RCC 7860 (cell line): ENCODE measurements around the gene SLC9A8.

ENCODE experiments used
- DNase-seq: peaks from one replicate; pipeline ENCODE4 v3.0.0-alpha.2; 2015; ENCODE audit warnings: low spot score
- FAIRE-seq: peaks from 2 replicates; lab custom pipeline; 2012; peaks lifted over from hg19 to GRCh38; lab: Jason Lieb, UNC

The SLC9A8 gene

DNA sequence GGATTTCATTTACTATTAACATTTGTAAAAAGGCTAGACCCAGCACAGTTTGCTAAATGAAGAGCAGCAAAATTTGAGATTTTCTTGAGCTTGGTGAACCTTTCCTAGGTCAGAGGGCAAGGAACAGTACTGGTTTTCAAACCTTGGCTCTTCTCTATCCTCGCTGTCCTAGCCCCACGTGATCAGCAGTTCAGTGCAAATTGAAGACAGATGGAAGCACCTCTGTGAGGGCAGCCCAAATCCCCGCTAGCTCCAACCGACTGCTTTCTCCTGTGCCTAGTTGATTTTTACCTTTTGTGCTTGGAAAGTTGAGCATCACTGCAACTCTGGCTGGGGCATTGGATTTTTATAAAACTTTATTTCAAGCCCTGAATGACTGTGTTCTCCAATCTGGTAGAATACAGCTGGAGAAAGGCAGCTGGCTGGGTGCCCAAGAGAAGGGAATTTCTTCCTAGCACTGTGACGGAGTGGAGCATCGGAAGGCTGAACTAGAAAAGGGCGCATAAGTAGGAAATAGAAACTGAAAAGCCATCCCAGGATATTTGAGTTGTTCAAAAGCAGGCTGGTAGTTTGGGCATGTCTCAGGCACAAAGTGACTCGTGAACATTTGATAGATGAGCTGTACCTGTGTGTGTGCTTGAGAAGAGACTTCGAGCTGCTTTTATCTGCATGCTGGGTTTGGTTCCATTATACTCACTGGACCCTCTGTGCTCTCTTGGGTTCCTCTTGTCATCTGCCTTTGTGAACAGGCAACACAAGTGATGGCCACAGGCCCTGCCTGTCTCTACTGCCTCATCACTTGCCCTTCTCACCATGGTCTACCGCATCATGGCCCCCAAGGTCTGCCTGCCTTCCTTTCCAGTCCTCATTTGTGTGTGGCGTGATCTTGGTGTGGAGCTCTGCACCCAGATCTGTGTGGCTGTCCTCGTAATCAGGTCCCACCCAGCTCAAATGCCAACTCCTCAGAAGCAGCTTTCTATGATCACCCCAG is 125.8 kb downstream of the SLC9A8 start:
- no peak for FAIRE-seq
- DNase-seq: no peak

DNA sequence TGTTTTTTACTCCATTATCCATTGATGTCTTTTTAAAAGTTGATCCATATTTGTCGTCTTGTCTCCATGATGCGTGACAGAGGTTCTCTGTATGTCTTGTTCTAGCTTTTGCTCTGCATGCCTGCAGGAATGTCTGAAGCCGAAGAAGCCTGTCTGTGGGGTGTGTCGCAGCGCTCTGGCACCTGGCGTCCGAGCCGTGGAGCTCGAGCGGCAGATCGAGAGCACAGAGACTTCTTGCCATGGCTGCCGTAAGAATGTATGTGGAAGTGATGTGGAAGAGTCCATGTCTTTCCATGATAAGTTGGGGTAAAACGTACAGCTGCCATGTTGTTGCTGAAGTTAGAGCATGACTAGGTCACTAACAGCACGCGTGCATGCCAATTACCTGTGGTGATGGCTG is 128.8 kb downstream of the SLC9A8 start:
- DNase-seq (no peak), FAIRE-seq (no peak)
